HepG2 (cell line): ENCODE results near the gene WNT3A. TPM values are rescaled to one million over a fixed set of nuclear protein-coding genes. Genes with fewer than 3 reads are reported as not detected.

Source experiments
- ARHGAP35 ChIP-seq: sonication (generic); formaldehyde crosslinking; IDR thresholded peaks from 2 replicates; pipeline ENCODE4 v1.9.0; 2022; ENCODE audit warnings: mild to moderate bottlenecking, inconsistent platforms, moderate library complexity, missing genetic modification reagents, borderline replicate concordance
- CCDC6 ChIP-seq: sonication (generic); formaldehyde crosslinking; IDR thresholded peaks from 2 replicates; pipeline ENCODE4 v1.8.1; 2022; ENCODE audit warnings: mild to moderate bottlenecking, missing genetic modification reagents, moderate library complexity
- MIXL1 ChIP-seq: IDR thresholded peaks from 2 replicates; pipeline ENCODE4 v1.6.1; 2016
- MXI1 ChIP-seq: IDR thresholded peaks from 3 replicates; pipeline ENCODE4 v1.6.1; 2012; ENCODE audit warnings: low read depth, low read length, inconsistent platforms, borderline replicate concordance
- NBN ChIP-seq: fragments of 450-650 bp; conservative IDR thresholded peaks from 2 replicates; pipeline ENCODE4 v1.6.1; 2017
- PAWR ChIP-seq: sonication (generic); formaldehyde crosslinking; IDR thresholded peaks from 2 replicates; pipeline ENCODE4 v1.4.0; 2020; ENCODE audit warnings: missing genetic modification reagents, mild to moderate bottlenecking, borderline replicate concordance
- PTBP1 ChIP-seq: fragments of 200-400 bp; formaldehyde crosslinking; IDR thresholded peaks from 2 replicates; pipeline ENCODE4 v1.6.1; 2018; ENCODE audit warnings: low read length, low read depth; ENCODE audit not compliant: poor library complexity, severe bottlenecking
- RARG ChIP-seq: sonication (generic); formaldehyde crosslinking; IDR thresholded peaks from 2 replicates; pipeline ENCODE4 v1.4.0; 2020; ENCODE audit warnings: low read depth, mild to moderate bottlenecking, missing genetic modification reagents
- SAP130 ChIP-seq: IDR thresholded peaks from 2 replicates; pipeline ENCODE4 v1.6.1; 2016; ENCODE audit warnings: low read depth
- SETDB1 ChIP-seq: sonication (generic); formaldehyde crosslinking; IDR thresholded peaks from 2 replicates; pipeline ENCODE4 v1.5.1; 2020; ENCODE audit warnings: missing genetic modification reagents, mild to moderate bottlenecking, borderline replicate concordance
- TEAD2 ChIP-seq: sonication (generic); formaldehyde crosslinking; IDR thresholded peaks from 2 replicates; pipeline ENCODE4 v1.9.0; 2021; ENCODE audit warnings: missing genetic modification reagents
- ZFAT ChIP-seq: sonication (generic); formaldehyde crosslinking; conservative IDR thresholded peaks from 2 replicates; pipeline ENCODE4 v1.8.1; 2023; ENCODE audit warnings: missing genetic modification reagents, inconsistent platforms
- ZNF296 ChIP-seq: sonication (generic); formaldehyde crosslinking; conservative IDR thresholded peaks from 2 replicates; pipeline ENCODE4 v1.5.0; 2020; ENCODE audit warnings: mild to moderate bottlenecking, missing genetic modification reagents
- ZNF354B ChIP-seq: sonication (generic); formaldehyde crosslinking; IDR thresholded peaks from 2 replicates; pipeline ENCODE4 v1.8.0; 2022; ENCODE audit warnings: mild to moderate bottlenecking, missing genetic modification reagents
- ZNF550 ChIP-seq: sonication (generic); formaldehyde crosslinking; IDR thresholded peaks from 2 replicates; pipeline ENCODE4 v1.4.0; 2020; ENCODE audit warnings: mild to moderate bottlenecking, missing genetic modification reagents, borderline replicate concordance
- ZNF567 ChIP-seq: sonication (generic); formaldehyde crosslinking; IDR thresholded peaks from 2 replicates; pipeline ENCODE4 v1.8.1; 2023; ENCODE audit warnings: mild to moderate bottlenecking, missing genetic modification reagents, borderline replicate concordance
- polyA plus RNA-seq, 8 experiments: library from polyadenylated mRNA; depleted of rRNA in 3 of 8; stranded (reverse) in 7 of 8; unstranded in 1 of 8; fragments of >200 nt; fragmentation: Illumina TruSeq in 4 of 8; extraction: Trizol in 4 of 8; gene quantifications; 2 replicates each; pipeline versions ENCODE4 v1.2.1 to v1.2.3, GENCODE V29; 2011 to 2016; ENCODE audit warnings: low read depth in 4 of 8, missing spikeins in 1 of 8, mixed read lengths in 1 of 8; ENCODE audit not compliant: insufficient read depth in 1 of 8
- total RNA-seq, 5 experiments: library from RNA; depleted of rRNA; stranded (reverse); fragments of >200 nt; fragmentation: Illumina TruSeq; extraction: Trizol; gene quantifications; 2 replicates each; pipeline ENCODE4 v1.2.3, GENCODE V29; 2016; ENCODE audit warnings: low read depth in 1 of 5
- TF ChIP-seq, protein P1 (sequence below): sonication (generic); formaldehyde crosslinking; IDR thresholded peaks from 2 replicates; pipeline ENCODE4 v1.5.0; 2020; ENCODE audit warnings: missing genetic modification reagents, mild to moderate bottlenecking, borderline replicate concordance
- TF ChIP-seq, protein P2 (sequence below): sonication (generic); formaldehyde crosslinking; IDR thresholded peaks from 2 replicates; pipeline ENCODE4 v1.4.0; 2020; ENCODE audit warnings: missing genetic modification reagents
- TF ChIP-seq, protein P3 (sequence below), 2 experiments: sonication (generic) in 1 of 2; formaldehyde crosslinking in 1 of 2; IDR thresholded peaks; 2 replicates each; pipeline versions ENCODE4 v1.4.0 to v1.6.1; 2016 to 2020; ENCODE audit warnings: borderline replicate concordance in 1 of 2, low read depth in 1 of 2, mild to moderate bottlenecking in 1 of 2, missing genetic modification reagents in 1 of 2
- TF ChIP-seq, protein P4 (sequence below): sonication (generic); formaldehyde crosslinking; IDR thresholded peaks from 2 replicates; pipeline ENCODE4 v1.5.1; 2020; ENCODE audit warnings: missing genetic modification reagents, mild to moderate bottlenecking, borderline replicate concordance
- TF ChIP-seq, protein P5 (sequence below): IDR thresholded peaks from 2 replicates; pipeline ENCODE4 v1.6.1; 2012; ENCODE audit warnings: inconsistent platforms

The WNT3A gene
- total and polyA plus RNA-seq, 2 of the 13 experiments (the other 11 are each of a cell fraction or from before 2014, with no cell fraction given) = not detected

DNA sequence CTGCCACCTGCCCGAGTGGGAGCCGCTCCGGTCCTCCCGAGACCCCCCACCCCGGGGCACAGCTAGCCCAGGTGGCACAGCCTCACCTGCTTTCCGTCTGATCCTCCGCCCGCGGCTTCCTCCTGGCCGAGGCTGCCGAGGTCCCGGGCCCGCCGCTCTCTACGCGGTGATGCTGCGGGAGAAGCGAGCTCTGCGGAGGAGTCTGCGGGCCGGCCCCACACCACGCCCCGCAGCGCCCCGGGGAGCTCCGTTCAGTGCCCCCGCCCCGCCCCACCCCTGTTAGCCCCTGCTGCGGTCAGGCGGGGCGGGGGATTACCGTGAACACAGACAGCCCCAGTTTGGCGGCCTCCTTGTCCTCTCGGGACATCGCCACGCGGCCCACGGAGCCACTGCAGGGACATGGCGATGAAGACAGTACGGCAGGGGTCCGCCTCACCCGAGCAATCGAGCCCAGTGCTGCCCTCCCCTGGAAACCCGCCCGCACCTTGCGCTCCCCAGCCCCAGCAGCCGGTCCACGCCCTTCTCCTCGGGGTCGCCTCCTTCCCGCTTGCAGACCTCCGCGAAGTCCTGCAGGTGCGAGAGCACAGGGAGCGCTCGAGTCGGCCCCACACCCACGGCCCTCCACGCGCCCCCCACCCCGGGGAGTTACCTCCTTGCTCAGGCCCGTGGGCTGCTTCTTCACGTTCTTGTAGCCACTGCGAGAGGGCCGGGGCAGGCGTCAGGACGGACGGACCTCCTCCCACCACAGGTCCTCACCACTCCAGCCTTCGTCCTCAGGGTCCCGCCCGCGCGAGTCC lies 95.4 kb downstream of the WNT3A start (continued):
- TF ChIP-seq RARG (CRISPR knock-in tag) = no peak
- TF ChIP-seq, protein P1, sequence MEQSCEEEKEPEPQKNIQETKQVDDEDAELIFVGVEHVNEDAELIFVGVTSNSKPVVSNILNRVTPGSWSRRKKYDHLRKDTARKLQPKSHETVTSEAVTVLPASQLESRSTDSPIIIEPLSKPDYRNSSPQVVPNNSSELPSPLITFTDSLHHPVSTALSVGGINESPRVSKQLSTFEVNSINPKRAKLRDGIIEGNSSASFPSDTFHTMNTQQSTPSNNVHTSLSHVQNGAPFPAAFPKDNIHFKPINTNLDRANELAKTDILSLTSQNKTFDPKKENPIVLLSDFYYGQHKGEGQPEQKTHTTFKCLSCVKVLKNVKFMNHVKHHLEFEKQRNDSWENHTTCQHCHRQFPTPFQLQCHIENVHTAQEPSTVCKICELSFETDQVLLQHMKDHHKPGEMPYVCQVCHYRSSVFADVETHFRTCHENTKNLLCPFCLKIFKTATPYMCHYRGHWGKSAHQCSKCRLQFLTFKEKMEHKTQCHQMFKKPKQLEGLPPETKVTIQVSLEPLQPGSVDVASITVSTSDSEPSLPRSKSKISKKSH (CRISPR knock-in tag) = no peak
- no peak for TF ChIP-seq PTBP1
- TF ChIP-seq NBN = no peak
- no peak for TF ChIP-seq ZNF567 (CRISPR knock-in tag)
- no peak for TF ChIP-seq SETDB1
- TF ChIP-seq ZFAT (CRISPR knock-in tag) = no peak
- 0 out of 3 replicates have a peak, but pooled peaks have one; percentile 11 for TF ChIP-seq MXI1
- TF ChIP-seq, protein P2, sequence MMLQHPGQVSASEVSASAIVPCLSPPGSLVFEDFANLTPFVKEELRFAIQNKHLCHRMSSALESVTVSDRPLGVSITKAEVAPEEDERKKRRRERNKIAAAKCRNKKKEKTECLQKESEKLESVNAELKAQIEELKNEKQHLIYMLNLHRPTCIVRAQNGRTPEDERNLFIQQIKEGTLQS (CRISPR knock-in tag) = no peak
- TF ChIP-seq CCDC6 (CRISPR knock-in tag) = no peak; the same call in 1 of the 2 replicates
- TF ChIP-seq ZNF354B = no peak
- TF ChIP-seq, protein P3, sequence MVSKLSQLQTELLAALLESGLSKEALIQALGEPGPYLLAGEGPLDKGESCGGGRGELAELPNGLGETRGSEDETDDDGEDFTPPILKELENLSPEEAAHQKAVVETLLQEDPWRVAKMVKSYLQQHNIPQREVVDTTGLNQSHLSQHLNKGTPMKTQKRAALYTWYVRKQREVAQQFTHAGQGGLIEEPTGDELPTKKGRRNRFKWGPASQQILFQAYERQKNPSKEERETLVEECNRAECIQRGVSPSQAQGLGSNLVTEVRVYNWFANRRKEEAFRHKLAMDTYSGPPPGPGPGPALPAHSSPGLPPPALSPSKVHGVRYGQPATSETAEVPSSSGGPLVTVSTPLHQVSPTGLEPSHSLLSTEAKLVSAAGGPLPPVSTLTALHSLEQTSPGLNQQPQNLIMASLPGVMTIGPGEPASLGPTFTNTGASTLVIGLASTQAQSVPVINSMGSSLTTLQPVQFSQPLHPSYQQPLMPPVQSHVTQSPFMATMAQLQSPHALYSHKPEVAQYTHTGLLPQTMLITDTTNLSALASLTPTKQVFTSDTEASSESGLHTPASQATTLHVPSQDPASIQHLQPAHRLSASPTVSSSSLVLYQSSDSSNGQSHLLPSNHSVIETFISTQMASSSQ (IDR thresholded peaks at IDR 0.05; ENCODE audit: low read depth) = no peak
- TF ChIP-seq, protein P3 (CRISPR knock-in tag; IDR thresholded peaks at IDR 0.05; ENCODE audit: borderline replicate concordance) = no peak
- TF ChIP-seq ZNF550 (CRISPR knock-in tag) = no peak
- TF ChIP-seq, protein P4, sequence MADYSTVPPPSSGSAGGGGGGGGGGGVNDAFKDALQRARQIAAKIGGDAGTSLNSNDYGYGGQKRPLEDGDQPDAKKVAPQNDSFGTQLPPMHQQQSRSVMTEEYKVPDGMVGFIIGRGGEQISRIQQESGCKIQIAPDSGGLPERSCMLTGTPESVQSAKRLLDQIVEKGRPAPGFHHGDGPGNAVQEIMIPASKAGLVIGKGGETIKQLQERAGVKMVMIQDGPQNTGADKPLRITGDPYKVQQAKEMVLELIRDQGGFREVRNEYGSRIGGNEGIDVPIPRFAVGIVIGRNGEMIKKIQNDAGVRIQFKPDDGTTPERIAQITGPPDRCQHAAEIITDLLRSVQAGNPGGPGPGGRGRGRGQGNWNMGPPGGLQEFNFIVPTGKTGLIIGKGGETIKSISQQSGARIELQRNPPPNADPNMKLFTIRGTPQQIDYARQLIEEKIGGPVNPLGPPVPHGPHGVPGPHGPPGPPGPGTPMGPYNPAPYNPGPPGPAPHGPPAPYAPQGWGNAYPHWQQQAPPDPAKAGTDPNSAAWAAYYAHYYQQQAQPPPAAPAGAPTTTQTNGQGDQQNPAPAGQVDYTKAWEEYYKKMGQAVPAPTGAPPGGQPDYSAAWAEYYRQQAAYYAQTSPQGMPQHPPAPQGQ (CRISPR knock-in tag) = no peak
- TF ChIP-seq, protein P5, sequence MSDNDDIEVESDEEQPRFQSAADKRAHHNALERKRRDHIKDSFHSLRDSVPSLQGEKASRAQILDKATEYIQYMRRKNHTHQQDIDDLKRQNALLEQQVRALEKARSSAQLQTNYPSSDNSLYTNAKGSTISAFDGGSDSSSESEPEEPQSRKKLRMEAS = peak; percentile 22
- TF ChIP-seq ARHGAP35 (CRISPR knock-in tag) = no peak
- peak; percentile 71 for TF ChIP-seq SAP130
- no peak for TF ChIP-seq PAWR (CRISPR knock-in tag)
- TF ChIP-seq TEAD2 (CRISPR knock-in tag) = no peak
- TF ChIP-seq MIXL1 (CRISPR knock-in tag) = no peak
- TF ChIP-seq ZNF296 = no peak
